SIG-M5 treated with dmso at 0.1 percent for 504 hours (cell line): Measurements from ENCODE around the gene UTP20.

Source experiments
- DNase-seq: peaks from one replicate; lab custom pipeline; 2025; ENCODE audit not compliant: unreplicated experiment; lab: John Stamatoyannopoulos, UW

The UTP20 gene

DNA sequence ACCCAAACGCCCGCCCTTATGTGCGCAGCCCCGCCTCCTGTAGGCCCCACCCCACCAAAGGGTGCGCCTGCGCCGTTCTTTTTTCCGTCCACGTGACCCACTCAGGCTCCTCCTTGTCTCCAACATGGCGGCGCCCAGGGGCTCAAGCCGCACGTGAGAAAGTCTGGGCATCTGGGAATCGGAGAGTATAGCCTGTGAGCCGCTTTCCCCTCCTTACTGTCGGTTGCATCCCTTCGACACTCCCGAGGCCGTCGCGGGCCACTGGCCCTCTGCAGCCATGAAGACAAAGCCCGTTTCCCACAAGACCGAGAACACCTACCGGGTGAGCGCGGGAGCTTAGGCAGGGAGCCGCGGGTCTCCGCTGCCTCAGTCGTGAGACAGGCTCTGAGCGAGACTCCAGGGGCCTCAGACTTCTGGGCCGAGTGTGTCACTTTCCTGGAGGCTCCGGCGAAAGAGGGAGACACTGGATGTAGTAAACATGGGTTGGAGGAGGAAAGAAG is at the start of gene UTP20:
UTP20 (plus strand) TSS at position 100 of the 500 bp plus-strand sequence; CDS start at position 278, 178 bp downstream.
- DNase-seq: peak; percentile 86

GRCh38 chr12:101230547-101230946 is 49.4 kb upstream of the UTP20 start:
- no peak for DNase-seq

GRCh38 chr12:101231636-101232035 is 48.3 kb upstream of the UTP20 start:
- peak; percentile 1 for DNase-seq

DNA sequence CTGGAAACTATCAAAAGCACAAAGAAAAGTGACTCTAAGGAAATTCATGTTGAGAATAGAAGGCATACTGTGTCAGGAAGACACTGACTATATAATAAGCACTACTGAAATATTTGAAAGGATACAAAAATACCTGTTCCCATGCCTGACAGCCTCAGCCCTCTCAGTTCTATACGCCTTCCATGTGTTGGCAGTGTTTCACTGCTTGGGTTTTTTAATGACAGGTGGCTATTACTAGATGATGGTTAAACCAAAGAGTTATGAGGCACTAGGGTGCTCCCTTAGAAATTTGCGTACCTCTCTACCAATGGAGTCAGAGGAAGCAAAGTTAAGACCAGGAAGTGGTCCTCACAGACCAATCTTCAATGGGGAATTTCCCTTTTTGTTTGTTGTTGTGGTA is 44.2 kb upstream of the UTP20 start:
- no peak for DNase-seq

- no peak for DNase-seq
Measured at GRCh38 chr12:101238306-101238705, 41.6 kb upstream of the UTP20 start.

DNA sequence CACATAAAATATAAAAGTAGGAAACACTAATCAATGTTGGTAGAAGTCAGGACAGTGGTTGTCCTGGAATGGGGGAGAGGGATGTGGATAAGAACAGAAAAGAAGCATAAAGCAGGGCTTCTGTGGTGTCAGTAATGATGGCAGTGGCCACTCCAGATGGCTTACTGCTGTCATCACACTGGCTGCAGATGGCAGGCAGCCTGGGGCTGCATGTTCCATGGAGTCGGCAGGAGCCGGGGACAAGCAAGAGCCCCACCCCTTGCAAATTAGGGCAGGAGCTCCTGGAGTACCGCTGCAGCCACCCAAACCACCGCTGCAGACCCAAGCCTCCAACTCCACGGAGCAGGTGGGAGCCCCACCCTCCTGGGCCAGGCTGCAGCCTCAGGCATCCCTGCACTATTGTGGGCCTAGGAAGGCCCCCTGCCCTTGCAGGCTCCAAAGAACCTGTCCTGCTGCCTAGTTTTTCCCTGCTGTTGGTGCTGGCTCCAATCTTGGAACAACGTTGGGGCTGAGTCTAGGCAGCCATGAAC is 41.0 kb upstream of the UTP20 start:
- no peak for DNase-seq

GRCh38 chr12:101243074-101243473 is 36.8 kb upstream of the UTP20 start:
- DNase-seq: no peak

GRCh38 chr12:101243616-101244015 is 36.3 kb upstream of the UTP20 start:
- DNase-seq: no peak

DNA sequence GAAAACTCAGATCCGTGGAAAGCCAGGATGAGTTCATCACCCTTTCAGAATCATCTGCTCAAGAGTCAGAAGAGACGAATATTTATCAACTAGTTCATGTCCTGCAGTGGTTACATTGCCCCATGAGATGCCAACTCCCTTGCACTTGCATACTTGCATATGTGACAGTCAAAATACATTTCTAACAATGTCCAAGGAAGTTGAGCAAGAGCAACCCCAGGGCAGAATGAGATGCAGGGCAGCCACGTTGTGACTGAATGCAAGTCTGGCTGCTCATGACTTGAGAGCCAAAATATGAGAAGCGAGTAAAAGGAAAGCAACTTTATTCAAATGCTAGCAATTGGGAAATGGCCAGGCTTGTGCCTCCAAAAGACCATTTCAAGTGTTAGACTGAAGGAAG is 23.6 kb upstream of the UTP20 start:
- no peak for DNase-seq

GRCh38 chr12:101257357-101257756 is 22.5 kb upstream of the UTP20 start:
- DNase-seq: no peak

GRCh38 chr12:101267111-101267510 is 12.8 kb upstream of the UTP20 start:
- no peak for DNase-seq

DNA sequence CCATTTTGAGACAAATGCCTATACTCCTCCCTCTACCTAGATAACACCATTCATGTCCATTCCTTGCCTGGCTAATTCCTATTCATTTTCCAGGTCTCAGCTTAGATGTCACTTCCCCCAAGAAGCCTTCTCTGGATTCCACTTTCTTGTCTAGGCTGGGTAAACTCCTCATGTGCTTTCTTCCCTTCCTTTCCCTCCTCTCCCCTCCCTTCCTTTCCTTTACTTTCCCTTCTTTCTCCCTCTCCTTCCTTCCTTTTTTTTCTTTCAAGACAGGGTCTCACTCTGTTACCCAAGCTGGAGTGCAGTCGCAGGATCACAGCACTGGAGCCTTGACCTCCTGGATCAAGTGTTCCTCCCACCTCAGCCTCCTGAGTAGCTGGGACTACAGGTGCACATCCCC is 3.5 kb upstream of the UTP20 start:
- DNase-seq: no peak

DNA sequence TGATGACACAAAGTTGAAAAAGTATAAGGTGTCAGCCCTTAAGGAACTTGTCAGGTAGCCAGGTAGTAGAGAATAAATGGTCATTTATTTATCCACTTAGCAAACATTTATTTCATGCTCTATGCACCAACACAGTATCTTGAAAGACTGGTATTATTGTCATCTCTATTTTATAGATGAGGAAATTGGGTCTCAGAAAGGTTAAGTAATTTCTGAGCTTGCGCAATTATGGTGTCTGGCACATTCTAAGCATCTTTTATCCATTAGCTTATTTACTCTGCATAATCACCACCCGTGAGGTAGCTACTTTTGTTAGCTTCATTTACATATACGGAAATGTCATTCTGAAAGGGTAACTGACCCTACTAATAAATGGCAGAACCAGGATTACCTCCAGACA is 2.5 kb upstream of the UTP20 start:
- peak; percentile 16 for DNase-seq

GRCh38 chr12:101287357-101287756 is 7.5 kb downstream of the UTP20 start:
- DNase-seq: no peak

GRCh38 chr12:101297661-101298060 is 17.8 kb downstream of the UTP20 start:
- no peak for DNase-seq

- no peak for DNase-seq
Measured at GRCh38 chr12:101298426-101298825, 18.5 kb downstream of the UTP20 start.

GRCh38 chr12:101299346-101299745 is 19.4 kb downstream of the UTP20 start:
- DNase-seq: no peak

DNA sequence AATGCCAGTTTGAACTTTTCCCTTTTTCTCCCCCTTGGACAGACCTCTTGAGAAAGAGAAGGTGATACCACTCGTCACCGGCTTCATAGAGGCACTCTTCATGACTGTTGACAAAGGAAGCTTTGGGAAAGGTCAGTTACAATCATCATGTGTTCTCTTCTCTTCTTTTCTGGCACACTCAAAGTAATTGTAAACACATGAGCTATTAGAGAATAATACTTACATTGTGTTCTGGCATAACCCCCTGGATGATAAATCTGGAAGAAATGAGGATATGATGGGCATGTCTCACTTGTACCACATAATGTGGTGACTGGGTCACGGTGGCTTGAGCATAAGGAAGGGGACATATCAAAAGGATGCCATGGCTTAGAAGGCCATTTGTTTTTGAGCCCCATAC is 20.0 kb downstream of the UTP20 start:
- no peak for DNase-seq

GRCh38 chr12:101302741-101303140 is 22.8 kb downstream of the UTP20 start:
- DNase-seq: no peak

- no peak for DNase-seq
Measured at GRCh38 chr12:101305226-101305779, 25.4 kb downstream of the UTP20 start.

- no peak for DNase-seq
Measured at GRCh38 chr12:101305794-101306193, 25.9 kb downstream of the UTP20 start.

- DNase-seq: no peak
Measured at GRCh38 chr12:101322480-101322879, 42.6 kb downstream of the UTP20 start.

DNA sequence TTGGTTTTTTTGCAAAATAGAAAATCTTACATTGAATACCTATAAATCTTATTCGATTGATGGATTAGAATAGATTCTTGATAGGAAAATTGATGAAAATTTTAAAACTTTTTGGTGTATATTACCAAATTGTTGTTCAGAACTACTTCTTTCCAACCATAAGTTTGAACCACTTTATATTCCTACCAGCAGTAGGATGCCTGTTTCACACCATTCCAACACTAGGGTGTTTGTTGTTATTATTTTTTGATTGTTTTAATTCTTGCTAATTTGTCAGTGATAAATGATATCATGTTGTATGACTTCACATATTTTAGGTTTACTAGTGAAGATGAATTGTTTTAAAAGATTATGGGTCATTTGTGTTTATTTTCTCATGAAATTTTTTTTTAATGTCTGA is 43.4 kb downstream of the UTP20 start:
- DNase-seq: no peak
